HG02970 (cell line): Measurements from ENCODE around the gene RND1.

Experiments used
- ATAC-seq: cut with Tn5 transposase; IDR thresholded peaks from one replicate; pipeline ENCODE4 v1.9.1; 2021; ENCODE audit warnings: mild to moderate bottlenecking, moderate library complexity, moderate number of reproducible peaks; ENCODE audit not compliant: unreplicated experiment, low FRiP score

RND1 gene

DNA sequence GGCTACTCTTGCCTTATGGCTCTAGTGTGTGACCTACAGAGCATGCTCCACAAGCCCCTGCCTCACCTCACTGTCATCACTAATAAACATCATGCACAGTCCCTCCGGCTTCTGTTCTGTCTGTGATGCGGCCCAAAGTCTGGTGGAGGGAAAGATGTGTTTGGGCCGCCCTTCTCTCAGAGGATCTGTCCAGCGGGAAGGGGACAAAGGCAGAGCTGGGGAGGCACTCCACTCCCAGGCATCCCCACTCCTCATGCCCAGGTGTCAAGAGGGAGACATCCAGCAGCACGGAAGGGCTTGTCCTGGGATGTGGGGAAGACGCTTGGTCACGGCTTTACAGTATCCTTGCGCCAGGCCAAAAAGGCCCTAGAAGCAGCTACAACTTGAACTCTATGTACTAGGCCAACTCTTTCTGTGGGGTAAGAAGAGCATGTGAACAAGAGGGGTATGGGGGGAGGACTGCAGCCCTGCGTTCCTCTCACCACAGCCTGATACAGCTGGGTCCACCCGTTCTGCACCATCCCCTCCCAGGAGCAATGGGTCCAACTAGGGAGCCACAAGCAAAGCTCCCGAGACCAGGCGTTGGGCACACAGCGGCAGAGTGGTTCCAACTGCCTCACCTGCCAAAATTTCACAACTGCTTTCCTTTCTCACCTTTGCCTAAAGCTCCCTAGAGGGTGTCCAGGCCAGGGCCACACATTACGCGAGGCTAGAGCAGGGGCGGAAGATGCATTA is 36.7 kb downstream of the RND1 start:
- no peak for ATAC-seq

DNA sequence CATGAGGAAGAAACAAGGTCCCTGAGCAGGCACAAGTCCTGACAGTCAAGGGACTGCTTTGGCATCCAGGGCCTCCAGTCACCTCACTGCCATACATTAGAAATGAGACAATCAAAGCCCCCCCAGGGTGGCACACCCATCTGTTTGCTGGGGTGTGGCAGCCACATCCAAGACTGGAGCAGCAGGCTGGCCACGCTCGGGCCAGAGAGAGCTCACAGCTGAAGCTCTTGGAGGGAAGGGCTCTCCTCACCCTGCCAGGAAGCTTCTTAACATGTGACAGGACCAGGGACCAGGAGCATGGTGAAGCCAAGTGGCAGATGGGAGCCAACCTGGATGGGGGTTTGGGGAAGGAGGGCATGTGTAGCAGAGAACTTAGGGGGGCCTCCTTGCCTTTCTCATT is 37.4 kb downstream of the RND1 start:
- ATAC-seq: no peak

DNA sequence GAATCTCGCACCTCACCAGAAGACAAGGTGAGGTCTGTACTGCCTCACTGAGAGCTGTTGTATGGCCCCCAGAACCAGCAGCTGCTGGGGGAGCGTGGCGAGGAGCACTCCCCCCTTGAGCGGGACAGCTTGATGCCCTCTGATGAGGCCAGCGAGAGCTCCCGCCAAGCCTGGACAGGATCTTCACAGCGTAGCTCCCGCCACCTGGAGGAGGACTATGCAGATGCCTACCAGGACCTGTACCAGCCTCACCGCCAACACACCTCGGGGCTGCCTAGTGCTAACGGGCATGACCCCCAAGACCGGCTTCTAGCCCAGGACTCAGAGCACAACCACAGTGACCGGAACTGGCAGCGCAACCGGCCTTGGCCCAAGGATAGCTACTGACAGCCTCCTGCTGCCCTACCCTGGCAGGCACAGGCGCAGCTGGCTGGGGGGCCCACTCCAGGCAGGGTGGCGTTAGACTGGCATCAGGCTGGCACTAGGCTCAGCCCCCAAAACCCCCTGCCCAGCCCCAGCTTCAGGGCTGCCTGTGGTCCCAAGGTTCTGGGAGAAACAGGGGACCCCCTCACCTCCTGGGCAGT is 38.1 kb downstream of the RND1 start:
- ATAC-seq: no peak

- ATAC-seq: no peak
Measured at GRCh38 chr12:48827026-48827425, 38.6 kb downstream of the RND1 start.

DNA sequence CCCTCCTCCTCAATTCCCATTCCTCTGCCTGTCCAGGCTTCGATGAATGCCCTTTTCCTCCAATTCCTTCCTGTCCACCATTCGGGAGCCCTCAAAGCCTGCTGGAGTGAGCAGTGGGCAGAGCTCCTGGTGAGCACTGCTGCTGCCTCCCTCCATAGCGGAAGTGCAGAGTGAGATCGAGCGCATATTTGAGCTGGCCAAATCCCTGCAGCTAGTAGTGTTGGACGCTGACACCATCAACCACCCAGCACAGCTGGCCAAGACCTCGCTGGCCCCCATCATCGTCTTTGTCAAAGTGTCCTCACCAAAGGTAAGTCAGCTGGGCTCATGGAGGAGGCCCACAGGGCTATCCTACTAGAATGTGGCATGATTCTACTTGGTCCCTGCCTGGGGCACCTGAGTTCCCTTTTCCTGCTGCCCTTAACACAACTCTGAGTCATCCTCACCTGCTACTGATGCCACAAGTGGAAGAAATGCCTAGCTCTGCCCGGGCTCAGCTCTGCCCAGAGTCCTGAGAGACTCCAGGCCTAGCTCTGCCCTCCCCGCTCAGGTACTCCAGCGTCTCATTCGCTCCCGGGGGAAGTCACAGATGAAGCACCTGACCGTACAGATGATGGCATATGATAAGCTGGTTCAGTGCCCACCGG is 39.3 kb downstream of the RND1 start:
- no peak for ATAC-seq

DNA sequence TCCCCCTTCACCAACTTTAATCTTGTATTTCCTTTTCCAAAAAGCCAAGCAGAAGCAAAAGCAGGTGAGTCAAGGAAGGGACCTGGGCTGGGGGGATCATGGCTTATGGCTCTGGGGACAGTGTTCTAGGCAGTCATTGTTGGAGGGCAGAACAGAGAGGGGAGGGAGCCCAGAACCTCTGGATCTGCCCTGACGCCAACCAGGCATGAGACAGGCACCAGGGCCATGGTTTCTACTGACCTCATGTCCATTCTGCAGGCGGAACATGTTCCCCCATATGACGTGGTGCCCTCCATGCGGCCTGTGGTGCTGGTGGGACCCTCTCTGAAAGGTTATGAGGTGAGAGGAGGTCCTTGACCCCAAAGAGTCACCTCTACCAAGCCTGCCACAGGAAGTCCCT is 40.8 kb downstream of the RND1 start:
- ATAC-seq: no peak

DNA sequence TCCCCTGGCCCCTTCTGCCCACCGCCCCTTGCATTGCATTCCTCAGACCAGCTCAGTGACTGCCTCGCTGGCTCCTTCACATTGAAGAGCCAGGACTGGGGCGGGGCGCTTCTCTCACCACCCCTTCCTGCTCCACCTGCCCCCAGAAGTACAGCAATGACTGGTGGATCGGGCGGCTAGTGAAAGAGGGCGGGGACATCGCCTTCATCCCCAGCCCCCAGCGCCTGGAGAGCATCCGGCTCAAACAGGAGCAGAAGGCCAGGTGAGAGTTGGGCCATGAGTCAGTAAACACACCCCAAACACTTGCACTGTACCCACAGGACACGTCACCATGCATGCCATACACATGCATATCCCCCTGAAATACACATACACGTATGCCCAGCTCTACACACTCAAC is 41.6 kb downstream of the RND1 start:
- ATAC-seq: no peak

- ATAC-seq: no peak
Measured at GRCh38 chr12:48823281-48823680, 42.4 kb downstream of the RND1 start.

- ATAC-seq: no peak
Measured at GRCh38 chr12:48822711-48823110, 43.0 kb downstream of the RND1 start.

DNA sequence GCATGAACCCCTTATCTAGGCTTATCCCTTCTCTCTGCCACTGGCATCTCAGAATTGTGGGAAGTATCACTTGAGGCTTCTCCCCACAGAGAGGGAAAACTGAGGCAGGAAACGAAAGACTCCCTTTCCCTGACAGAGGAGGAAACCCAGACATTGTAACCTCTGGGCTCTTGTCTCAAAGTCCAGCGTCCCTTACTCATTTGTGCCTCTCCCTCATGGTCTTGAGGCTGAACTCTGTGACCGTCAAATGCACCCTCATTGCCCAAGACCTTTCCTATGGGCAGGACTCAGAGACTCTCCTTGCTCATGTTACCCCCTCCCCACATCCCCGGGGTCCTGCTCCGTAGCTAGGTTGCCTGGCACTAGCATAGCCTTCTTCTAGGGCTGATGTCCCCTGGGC is 43.5 kb downstream of the RND1 start:
- no peak for ATAC-seq

GRCh38 chr12:48819986-48820725 is 45.5 kb downstream of the RND1 start:
- ATAC-seq: no peak

DNA sequence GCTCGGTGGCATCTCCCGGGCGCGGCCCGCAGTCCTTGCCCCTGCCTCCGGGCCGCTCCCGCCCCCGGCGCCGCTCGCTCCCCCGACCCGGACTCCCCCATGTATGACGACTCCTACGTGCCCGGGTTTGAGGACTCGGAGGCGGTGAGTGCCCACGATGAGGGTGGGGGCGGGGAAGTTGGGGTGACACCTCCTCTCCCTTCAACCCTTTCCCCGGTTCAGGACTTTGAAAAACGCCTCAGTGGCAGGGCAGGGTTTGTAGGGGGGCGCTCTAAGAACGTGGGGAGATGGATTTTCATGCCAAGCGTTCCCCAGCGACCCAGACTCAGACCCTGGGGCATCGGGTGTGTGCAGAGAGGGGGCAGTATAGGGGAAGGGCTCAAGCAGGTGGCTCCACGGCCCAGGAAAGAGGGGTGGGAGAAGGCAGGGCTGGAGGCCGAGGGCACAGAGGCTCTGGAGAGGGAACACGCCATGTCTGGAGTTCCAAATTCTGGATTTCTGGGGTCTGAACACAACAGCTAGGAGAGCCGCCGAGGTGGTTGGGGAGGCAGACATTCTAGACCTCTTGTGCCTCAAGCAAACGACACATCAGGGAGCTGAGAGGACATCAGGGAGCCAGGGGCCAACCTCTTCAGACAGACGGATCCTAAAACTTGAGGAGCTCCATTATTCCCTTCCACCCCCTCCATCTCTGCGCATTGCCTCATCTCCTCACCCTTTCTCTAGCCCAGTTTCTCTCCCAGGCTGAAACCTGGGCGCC is 46.7 kb downstream of the RND1 start:
- ATAC-seq: no peak

GRCh38 chr12:48817873-48818830 is 47.5 kb downstream of the RND1 start, which contains the start of gene CACNB3:
Gene CACNB3 (plus strand): TSS chr12:48818496. CDS start chr12:48818930, 434 bp downstream.
- no peak for ATAC-seq

DNA sequence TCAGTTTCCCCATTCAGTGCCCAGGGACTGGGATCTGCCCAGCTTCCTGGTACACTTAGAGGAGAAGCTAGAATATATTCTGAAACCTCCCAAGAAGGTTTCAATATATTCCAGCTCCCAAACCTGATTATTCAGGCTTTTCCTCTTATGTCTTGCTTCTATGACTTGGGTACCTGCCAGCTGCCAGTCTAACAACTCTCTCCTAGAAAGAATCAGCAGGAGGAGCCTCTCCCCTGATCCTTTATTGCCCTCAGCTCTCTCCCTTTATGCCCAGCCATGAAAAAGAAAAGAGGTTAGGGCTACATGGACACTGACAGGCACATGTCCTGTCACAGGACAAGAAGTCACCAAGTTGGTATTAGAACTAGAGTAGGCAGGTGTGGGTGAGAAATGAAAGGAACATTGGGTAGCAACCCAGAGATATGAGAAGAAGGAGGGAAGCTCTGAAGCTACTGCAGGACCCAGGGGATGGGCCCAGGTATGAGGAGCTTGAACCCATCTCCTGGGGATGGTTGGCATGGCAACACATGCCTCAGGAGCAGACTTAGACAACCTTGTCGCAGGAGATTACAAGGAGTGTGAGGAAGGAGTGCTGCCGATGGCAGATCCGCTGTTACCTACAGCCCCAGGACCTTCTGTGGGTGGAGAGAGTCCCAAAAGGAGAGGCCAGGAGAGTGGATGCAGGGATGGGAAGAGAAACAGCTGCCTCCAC is 49.4 kb downstream of the RND1 start:
- ATAC-seq: no peak

GRCh38 chr12:48815126-48816110 is 50.3 kb downstream of the RND1 start:
- ATAC-seq: peak; percentile 18

GRCh38 chr12:48814262-48815125 is 51.2 kb downstream of the RND1 start:
- ATAC-seq: peak; percentile 54
